ENCODE results near the gene WHRN.

The WHRN gene

GRCh38 chr9:114513055-114513958, 8.0 kb upstream of the WHRN start:
- Histone ChIP-seq H3K27ac (no peak overlapping the region), H3K36me3 (no peaks in the 10 kb centered on the region), H3K4me3 (ENCODE audit: low read depth in 1 of 2, low read length in 1 of 2) (no peak overlapping the region), H3K4me1 (ENCODE audit: control insufficient read depth in 1 of 2, insufficient read depth in 1 of 2, low read depth in 1 of 2, low read length in 1 of 2) (no peaks in the 10 kb centered on the region), H3K27me3 (peaks cover 35% of the 10 kb centered on the region), H3K9me3 (no peaks in the 10 kb centered on the region)
- no peak for TF ChIP-seq CTCF (IDR thresholded peaks at IDR 0.05)

GRCh38 chr9:114511978-114512874, 7.0 kb upstream of the WHRN start:
- Histone ChIP-seq H3K36me3 (no peaks in the 10 kb centered on the region), H3K4me1 (ENCODE audit: control insufficient read depth in 1 of 2, insufficient read depth in 1 of 2, low read depth in 1 of 2, low read length in 1 of 2) (no peaks in the 10 kb centered on the region), H3K27me3 (peaks cover 46% of the 10 kb centered on the region), H3K27ac (no peak overlapping the region), H3K9me3 (no peaks in the 10 kb centered on the region), H3K4me3 (ENCODE audit: low read depth in 1 of 2, low read length in 1 of 2) (no peak overlapping the region)
- no peak for TF ChIP-seq CTCF (IDR thresholded peaks at IDR 0.05)

- Histone ChIP-seq H3K4me3 (ENCODE audit: low read depth in 1 of 2, low read length in 1 of 2) (no peak overlapping the region), H3K36me3 (no peaks in the 10 kb centered on the region), H3K27ac (no peak overlapping the region), H3K27me3 (peaks cover 80% of the 10 kb centered on the region), H3K4me1 (ENCODE audit: control insufficient read depth in 1 of 2, insufficient read depth in 1 of 2, low read depth in 1 of 2, low read length in 1 of 2) (peaks cover 8 to 21% of the 10 kb centered on the region in 2 experiments), H3K9me3 (no peaks in the 10 kb centered on the region)
- TF ChIP-seq CTCF (IDR thresholded peaks at IDR 0.05), result no peak
These were observed 2.5 kb upstream of the WHRN start for GRCh38 chr9:114507726-114508125.

GRCh38 chr9:114506082-114506390, 763 bp upstream of the WHRN start:
- Histone ChIP-seq H3K27me3 (peaks cover 97% of the 10 kb centered on the region), H3K9me3 (no peaks in the 10 kb centered on the region), H3K27ac (peak overlapping the region; percentile 29), H3K36me3 (no peaks in the 10 kb centered on the region), H3K4me3 (ENCODE audit: low read depth in 1 of 2, low read length in 1 of 2) (peak overlapping the region; percentile 58 to 67), H3K4me1 (ENCODE audit: control insufficient read depth in 1 of 2, insufficient read depth in 1 of 2, low read depth in 1 of 2, low read length in 1 of 2) (peaks cover 8 to 21% of the 10 kb centered on the region in 2 experiments)
- TF ChIP-seq CTCF (IDR thresholded peaks at IDR 0.05), result no peak

- TF ChIP-seq CTCF (IDR thresholded peaks at IDR 0.05), result no peak
- no peaks in the 10 kb centered on the region for H3K36me3 ChIP-seq
- peaks cover 8 to 21% of the 10 kb centered on the region in 2 experiments for H3K4me1 ChIP-seq (ENCODE audit: control insufficient read depth in 1 of 2, insufficient read depth in 1 of 2, low read depth in 1 of 2, low read length in 1 of 2)
- no peak overlapping the region for H3K27ac ChIP-seq
- H3K4me3 ChIP-seq (ENCODE audit: low read depth in 1 of 2, low read length in 1 of 2), result peak overlapping the region; percentile 58 to 67
- peaks cover 100% of the 10 kb centered on the region for H3K27me3 ChIP-seq
- no peaks in the 10 kb centered on the region for H3K9me3 ChIP-seq
These were observed 709 bp downstream of the WHRN start for GRCh38 chr9:114504341-114505186.
